ENCODE measurements around the gene GMDS.

DNA sequence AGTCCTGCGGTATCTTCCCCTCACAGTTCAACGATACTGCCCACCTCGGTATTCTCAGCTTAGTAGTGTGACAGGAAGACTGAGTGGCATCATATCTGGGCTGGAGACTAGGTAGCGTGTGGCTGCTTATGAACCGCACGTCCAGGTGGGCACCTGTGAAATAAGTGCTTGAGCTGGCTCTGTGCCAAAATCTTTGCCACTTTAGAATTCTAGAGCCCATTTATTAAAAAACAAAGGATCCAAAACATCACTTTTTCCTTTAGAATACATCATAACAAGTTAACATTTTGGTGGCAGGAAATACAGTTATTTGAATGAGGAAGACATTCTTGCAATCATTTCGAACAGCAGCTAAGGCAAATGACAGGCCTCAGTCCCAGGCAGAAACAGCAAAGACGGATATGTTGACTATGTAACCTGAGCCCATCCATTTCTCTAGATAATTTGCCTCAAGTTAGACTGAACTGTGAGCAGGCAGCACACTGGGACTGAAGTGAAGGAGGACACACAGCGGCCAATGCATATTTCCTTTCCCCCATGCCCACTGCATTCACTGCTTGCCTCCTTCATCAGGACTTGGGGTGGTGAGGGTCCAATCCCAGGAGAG, 136.6 kb downstream of the GMDS start:
- no peak for TF ChIP-seq TAF1 (CRISPR knock-in tag; IDR thresholded peaks at IDR 0.05)
- no peak for TF ChIP-seq SETDB1 (CRISPR knock-in tag; IDR thresholded peaks at IDR 0.05; ENCODE audit: borderline replicate concordance)
- no peak for TF ChIP-seq ZNF530 (CRISPR knock-in tag; IDR thresholded peaks at IDR 0.05; ENCODE audit: low read depth)
- no peak for TF ChIP-seq ZNF891 (CRISPR knock-in tag; IDR thresholded peaks at IDR 0.05)
- TF ChIP-seq NCOA1 (CRISPR knock-in tag; IDR thresholded peaks at IDR 0.05), result no peak
- no peak for TF ChIP-seq SSRP1 (CRISPR knock-in tag; IDR thresholded peaks at IDR 0.05)
